A172 (cell line): ENCODE results near the gene DND1. TPM values are rescaled to one million over a fixed set of nuclear protein-coding genes. Genes with fewer than 3 reads are reported as not detected.
"Not testable (repeated sequence)": the region's sequence is repeated elsewhere in the genome, so short reads cannot be mapped to it uniquely, and the experiment has no call there.

Experiments used
- DNase-seq: peaks from one replicate; pipeline ENCODE4 v3.0.0-alpha.2; 2015; ENCODE audit warnings: low spot score
- total RNA-seq: library from RNA; depleted of rRNA; stranded (reverse); fragments of >200 nt; shearing (Covaris generic); gene quantifications from 2 replicates; pipeline ENCODE4 v1.2.3, GENCODE V29; 2014; rRNA removed

Gene DND1
- total RNA-seq, 1 experiment from 2014 or later, result 1.5 TPM

DNA sequence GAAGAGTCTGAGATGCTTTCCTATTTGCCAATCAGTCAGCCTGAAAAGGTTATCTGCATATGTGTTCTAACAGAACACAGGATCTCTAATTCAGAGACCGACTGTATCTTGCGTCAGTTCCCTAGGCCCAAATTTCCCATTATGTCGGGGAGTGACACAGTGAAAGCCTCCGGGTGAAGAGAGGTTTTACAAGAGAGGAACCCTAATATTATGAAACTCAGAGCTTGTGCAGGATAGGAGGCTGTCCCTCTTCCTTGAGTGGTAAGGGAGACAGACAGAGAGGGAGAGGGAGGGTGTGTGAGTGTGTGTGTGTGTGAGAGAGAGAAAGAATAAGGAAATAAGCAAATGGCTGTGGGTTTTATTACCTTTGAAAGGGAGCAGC is 42.3 kb downstream of the DND1 start:
- no peak for DNase-seq

DNA sequence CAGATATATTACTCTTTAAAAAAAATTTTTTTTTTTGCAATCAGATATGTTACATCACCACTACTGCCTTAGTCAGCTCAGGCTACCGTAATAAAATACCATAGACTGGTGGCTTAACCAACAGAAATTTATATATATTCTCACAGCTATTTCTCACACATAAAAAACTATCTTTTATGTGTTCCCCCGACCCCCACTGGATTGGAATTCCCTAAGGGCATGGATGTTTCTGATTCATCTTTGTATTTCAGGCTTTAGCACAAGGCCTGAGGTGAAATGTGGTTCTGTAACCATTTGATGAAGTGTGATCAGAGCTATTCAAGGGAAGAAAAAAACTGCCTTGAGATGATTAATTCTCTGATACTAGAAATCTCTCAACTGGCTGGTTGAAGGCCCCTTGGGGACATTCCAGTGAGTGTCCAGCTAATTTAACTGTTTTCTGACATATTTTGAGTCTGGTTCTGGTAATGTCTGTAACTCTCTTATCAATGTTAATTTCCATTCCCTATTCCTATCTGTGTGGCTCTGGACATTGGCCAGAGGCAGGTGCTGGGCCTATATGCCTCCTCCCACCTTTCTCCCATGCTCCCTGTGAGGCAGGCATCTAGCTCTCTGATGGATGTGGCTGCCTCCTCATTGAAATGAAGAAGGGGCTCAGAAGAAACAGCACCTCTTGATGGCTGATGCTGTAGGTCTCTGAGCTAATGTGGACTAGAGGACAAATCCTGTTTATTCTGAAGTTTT is 42.9 kb downstream of the DND1 start:
- DNase-seq, result no peak

DNA sequence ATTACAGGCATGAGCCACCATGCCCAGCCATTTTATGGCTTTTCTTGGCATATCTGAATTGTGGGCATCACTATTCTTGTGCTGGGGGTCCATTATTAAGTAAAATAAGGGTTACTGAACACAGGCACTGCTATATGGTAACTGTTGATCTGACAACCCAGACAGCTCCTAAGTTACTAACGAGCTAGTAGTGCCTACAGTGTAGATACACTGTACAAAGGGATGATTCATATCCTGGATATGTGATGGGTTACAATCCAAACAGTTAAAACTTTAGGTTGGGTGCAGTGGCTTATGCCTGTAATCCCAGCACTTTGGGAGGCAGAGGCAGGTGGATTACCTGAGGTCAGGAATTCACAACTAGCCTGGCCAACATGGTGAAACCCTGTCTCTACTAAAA is 44.7 kb downstream of the DND1 start:
- DNase-seq, result no peak

DNA sequence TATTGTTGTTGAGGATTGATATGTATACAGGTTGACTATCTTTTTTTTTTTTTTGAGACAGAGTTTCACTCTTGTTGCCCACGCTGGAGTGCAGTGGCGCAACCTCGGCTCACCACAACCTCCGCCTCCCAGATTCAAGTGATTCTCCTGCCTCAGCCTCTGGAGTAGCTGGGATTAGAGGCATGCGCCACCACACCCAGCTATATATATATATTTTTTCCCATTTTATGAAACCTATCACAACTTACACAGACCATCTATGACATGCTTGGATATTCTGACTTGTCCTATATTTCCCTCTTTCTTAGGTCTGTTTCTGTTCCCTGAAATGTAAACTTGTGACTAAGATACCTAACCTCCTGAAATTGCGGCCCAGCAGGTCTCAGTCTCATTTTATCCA is 45.4 kb downstream of the DND1 start:
- DNase-seq, result no peak

DNA sequence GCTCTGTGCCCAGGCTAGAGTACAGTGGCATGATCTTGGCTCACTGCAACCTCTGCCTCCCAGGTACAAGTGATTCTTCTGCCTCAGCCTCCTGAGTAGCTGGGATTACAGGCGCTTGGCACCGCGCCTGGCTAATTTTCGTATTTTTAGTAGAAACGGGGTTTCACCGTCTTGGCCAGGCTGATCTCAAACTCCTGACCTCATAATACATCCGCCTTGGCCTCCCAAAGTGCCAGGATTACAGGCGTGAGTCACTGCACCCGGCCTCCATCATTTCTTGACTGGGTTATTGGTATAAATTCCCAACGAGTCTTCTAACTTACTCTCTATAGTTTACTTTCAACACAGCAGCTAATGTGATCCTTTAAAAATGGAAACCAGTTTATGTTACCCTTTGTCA is 48.5 kb downstream of the DND1 start:
- not testable (repeated sequence) for DNase-seq

- DNase-seq, result not testable (repeated sequence)
Measured at GRCh38 chr5:140623061-140623460, 50.3 kb downstream of the DND1 start.

DNA sequence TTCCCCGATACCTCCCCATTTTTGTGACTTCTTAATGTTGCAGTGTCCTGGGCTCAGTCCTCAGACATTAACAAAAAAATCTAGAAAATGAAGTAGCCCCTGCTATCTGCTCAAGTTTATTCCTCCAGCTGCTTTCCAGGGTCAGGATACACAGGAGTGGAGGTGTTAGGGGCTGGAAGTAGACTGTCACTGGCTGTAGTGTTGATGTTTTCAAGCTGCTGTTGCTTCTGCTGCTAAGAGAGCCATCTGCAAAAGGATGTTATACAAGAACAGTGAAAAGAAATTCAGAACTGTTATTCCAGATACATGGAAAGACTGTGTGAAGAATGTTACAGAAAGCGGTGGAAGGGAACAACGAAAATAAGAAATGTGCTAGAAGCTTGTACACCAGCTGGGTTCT is 51.1 kb downstream of the DND1 start:
- no peak for DNase-seq

Other genes starting within 250 kb of the DND1 start
- gene EIF4EBP3, start 125.9 kb downstream of the DND1 start, total RNA-seq, result not detected in 2 replicates
- gene SRA1, start 116.1 kb downstream of the DND1 start, total RNA-seq, result 55.0 and 57.1 TPM in 2 replicates
- 5.9 and 6.1 TPM in 2 replicates for gene APBB3, start 109.0 kb downstream of the DND1 start, total RNA-seq
- gene SLC35A4, start 108.7 kb downstream of the DND1 start, total RNA-seq, result 51.2 and 59.8 TPM in 2 replicates
- gene CD14, start 40.4 kb downstream of the DND1 start, total RNA-seq, result 2.3 TPM in 1 of 2 replicates, not detected in the other
- gene TMCO6, start 34.1 kb downstream of the DND1 start, total RNA-seq, result 1.4 and 8.8 TPM in 2 replicates
- gene NDUFA2, start 25.9 kb downstream of the DND1 start, total RNA-seq, result 112 and 115 TPM in 2 replicates
- 147 and 211 TPM in 2 replicates for gene IK, start 25.7 kb downstream of the DND1 start, total RNA-seq
- gene WDR55, start 8.7 kb downstream of the DND1 start, total RNA-seq, result 28.5 and 30.8 TPM in 2 replicates
- 143 and 148 TPM in 2 replicates for gene HARS1, start 17.8 kb upstream of the DND1 start, total RNA-seq
- gene HARS2, start 17.9 kb upstream of the DND1 start, total RNA-seq, result 46.1 and 50.5 TPM in 2 replicates
- 91.8 and 100 TPM in 2 replicates for gene ZMAT2, start 26.9 kb upstream of the DND1 start, total RNA-seq
- gene PCDHA1, start 112.6 kb upstream of the DND1 start, total RNA-seq, result 0.02 TPM in 1 of 2 replicates, not detected in the other
- gene PCDHA2, start 121.3 kb upstream of the DND1 start, total RNA-seq, result 0.03 and 0.81 TPM in 2 replicates
- gene PCDHA3, start 127.5 kb upstream of the DND1 start, total RNA-seq, result 2.9 and 3.2 TPM in 2 replicates
- gene PCDHA4, start 133.5 kb upstream of the DND1 start, total RNA-seq, result 1.9 and 2.6 TPM in 2 replicates
- gene PCDHA5, start 148.0 kb upstream of the DND1 start, total RNA-seq, result 0.10 and 0.12 TPM in 2 replicates
- gene PCDHA6, start 154.4 kb upstream of the DND1 start, total RNA-seq, result 0.43 and 0.69 TPM in 2 replicates
- gene PCDHA7, start 160.7 kb upstream of the DND1 start, total RNA-seq, result 0.19 and 0.38 TPM in 2 replicates
- gene PCDHA8, start 167.6 kb upstream of the DND1 start, total RNA-seq, result not detected in 2 replicates
- 0.07 TPM in 1 of 2 replicates, not detected in the other for gene PCDHA9, start 174.8 kb upstream of the DND1 start, total RNA-seq
- 0.02 and 0.10 TPM in 2 replicates for gene PCDHA10, start 182.3 kb upstream of the DND1 start, total RNA-seq
- 0.10 TPM in 1 of 2 replicates, not detected in the other for gene PCDHA11, start 195.4 kb upstream of the DND1 start, total RNA-seq
- gene PCDHA12, start 201.7 kb upstream of the DND1 start, total RNA-seq, result 3.8 and 4.5 TPM in 2 replicates
- 0.26 TPM in 1 of 2 replicates, not detected in the other for gene PCDHA13, start 208.5 kb upstream of the DND1 start, total RNA-seq